Body of pancreas (tissue), 4 donors: ENCODE results near the gene ACP2. TPM values are rescaled to one million over a fixed set of nuclear protein-coding genes. Genes with fewer than 3 reads are reported as not detected.

Source experiments
- ATAC-seq: fragments of 150-250 bp; one replicate; pipeline ENCODE4 v1.9.1; 2016
- DNase-seq, 4 donors: peaks; one replicate each; pipeline ENCODE4 v3.0.0-alpha.2; 2019
- H3K27ac ChIP-seq, 4 donors: fragments of 200-600 bp; sonication (generic); 1 replicate in 3 of 4; 2 replicates in 1 of 4; pipeline versions ENCODE4 v1.5.1 to v1.6.1; 2016 to 2019; ENCODE audit warnings: mild to moderate bottlenecking in 1 of 4, mixed read lengths in 1 of 4, moderate library complexity in 1 of 4
- H3K27me3 ChIP-seq, 2 donors: fragments of 200-600 bp; sonication (generic); one replicate each; pipeline ENCODE4 v1.6.0; 2016; ENCODE audit warnings: mild to moderate bottlenecking in 1 of 2
- H3K36me3 ChIP-seq, 2 donors: fragments of 200-600 bp; sonication (generic); replicated peaks in 1 of 2; 2 replicates each; pipeline ENCODE4 v1.5.1; 2016; ENCODE audit warnings: low read depth in 2 of 2; ENCODE audit not compliant: insufficient read depth in 1 of 2
- H3K4me1 ChIP-seq: fragments of 200-600 bp; sonication (generic); one replicate; pipeline ENCODE4 v1.6.0; 2016
- H3K4me3 ChIP-seq, 2 donors: fragments of 200-600 bp; sonication (generic); 1 replicate in 1 of 2; 2 replicates in 1 of 2; pipeline ENCODE4 v1.5.1; 2016 to 2019
- H3K9me3 ChIP-seq, 3 donors: fragments of 200-600 bp; sonication (generic); 1 replicate in 2 of 3; 2 replicates in 1 of 3; pipeline ENCODE4 v1.5.1; 2016
- POLR2A ChIP-seq, 3 donors: fragments of 450-650 bp; IDR thresholded peaks; one replicate each; pipeline ENCODE4 v1.6.1; 2016; ENCODE audit warnings: antibody characterized with exemption in 3 of 3, mild to moderate bottlenecking in 2 of 3
- WGBS, 2 donors: methylation state at CpG; one replicate each; pipeline ENCODE4 v1.1.5; 2017; 5-methylcytosine and 5-hydroxymethylcytosine counted together
- intact Hi-C: fragments of 100-400 bp; cut with DNase I; formaldehyde crosslinking; loops from one replicate; pipeline ENCODE4 v1.15.1; 2023
- total RNA-seq, 2 donors: library from RNA; depleted of rRNA; stranded (reverse); fragments of >200 nt; gene quantifications; one replicate each; pipeline ENCODE4 v1.1.0, GENCODE V29; 2016
- TF ChIP-seq, protein P1 (sequence below), 7 experiments: fragments of 450-650 bp in 4 of 7; fragments of 200-600 bp in 3 of 7; sonication (generic) in 3 of 7; IDR thresholded peaks; one replicate each; pipeline ENCODE4 v1.5.1; 2016 to 2019; ENCODE audit warnings: antibody characterized with exemption in 7 of 7

Gene ACP2
- total RNA-seq, 2 donors from 2014 or later: 31.6 to 43.1 TPM

- intact Hi-C loops: no loop called here
- peak; percentile 82 to 91 (median 87) for DNase-seq
- Histone ChIP-seq H3K4me1 (peaks cover 35% of the 10 kb centered on the region), H3K36me3 (peaks cover 0 to 2% of the 10 kb centered on the region in 2 donors), H3K27me3 (no peaks in the 10 kb centered on the region), H3K9me3 (no peaks in the 10 kb centered on the region), H3K27ac (peak within 1 kb of the TSS; percentile 88 to 98 (median 94)), H3K4me3 (peak within 1 kb of the TSS; percentile 74 to 85)
- TF ChIP-seq POLR2A (IDR thresholded peaks at IDR 0.05): peak; percentile 45 to 81 (median 73)
- TF ChIP-seq, protein P1, sequence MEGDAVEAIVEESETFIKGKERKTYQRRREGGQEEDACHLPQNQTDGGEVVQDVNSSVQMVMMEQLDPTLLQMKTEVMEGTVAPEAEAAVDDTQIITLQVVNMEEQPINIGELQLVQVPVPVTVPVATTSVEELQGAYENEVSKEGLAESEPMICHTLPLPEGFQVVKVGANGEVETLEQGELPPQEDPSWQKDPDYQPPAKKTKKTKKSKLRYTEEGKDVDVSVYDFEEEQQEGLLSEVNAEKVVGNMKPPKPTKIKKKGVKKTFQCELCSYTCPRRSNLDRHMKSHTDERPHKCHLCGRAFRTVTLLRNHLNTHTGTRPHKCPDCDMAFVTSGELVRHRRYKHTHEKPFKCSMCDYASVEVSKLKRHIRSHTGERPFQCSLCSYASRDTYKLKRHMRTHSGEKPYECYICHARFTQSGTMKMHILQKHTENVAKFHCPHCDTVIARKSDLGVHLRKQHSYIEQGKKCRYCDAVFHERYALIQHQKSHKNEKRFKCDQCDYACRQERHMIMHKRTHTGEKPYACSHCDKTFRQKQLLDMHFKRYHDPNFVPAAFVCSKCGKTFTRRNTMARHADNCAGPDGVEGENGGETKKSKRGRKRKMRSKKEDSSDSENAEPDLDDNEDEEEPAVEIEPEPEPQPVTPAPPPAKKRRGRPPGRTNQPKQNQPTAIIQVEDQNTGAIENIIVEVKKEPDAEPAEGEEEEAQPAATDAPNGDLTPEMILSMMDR (IDR thresholded peaks at IDR 0.05): peak in 1 of 7 experiments; percentile 20
- peak; percentile 88 for ATAC-seq
- WGBS, 2 donors: 0% methylated on average over 30 of the region's 57 CpGs; no CpG with 5 or more reads in 1 of the 2 donors
Measured at GRCh38 chr11:47269829-47270305, 21.3 kb upstream of the ACP2 start, which contains the start of gene MADD. Gene MADD, plus strand, starts transcription at chr11:47270133.

DNA sequence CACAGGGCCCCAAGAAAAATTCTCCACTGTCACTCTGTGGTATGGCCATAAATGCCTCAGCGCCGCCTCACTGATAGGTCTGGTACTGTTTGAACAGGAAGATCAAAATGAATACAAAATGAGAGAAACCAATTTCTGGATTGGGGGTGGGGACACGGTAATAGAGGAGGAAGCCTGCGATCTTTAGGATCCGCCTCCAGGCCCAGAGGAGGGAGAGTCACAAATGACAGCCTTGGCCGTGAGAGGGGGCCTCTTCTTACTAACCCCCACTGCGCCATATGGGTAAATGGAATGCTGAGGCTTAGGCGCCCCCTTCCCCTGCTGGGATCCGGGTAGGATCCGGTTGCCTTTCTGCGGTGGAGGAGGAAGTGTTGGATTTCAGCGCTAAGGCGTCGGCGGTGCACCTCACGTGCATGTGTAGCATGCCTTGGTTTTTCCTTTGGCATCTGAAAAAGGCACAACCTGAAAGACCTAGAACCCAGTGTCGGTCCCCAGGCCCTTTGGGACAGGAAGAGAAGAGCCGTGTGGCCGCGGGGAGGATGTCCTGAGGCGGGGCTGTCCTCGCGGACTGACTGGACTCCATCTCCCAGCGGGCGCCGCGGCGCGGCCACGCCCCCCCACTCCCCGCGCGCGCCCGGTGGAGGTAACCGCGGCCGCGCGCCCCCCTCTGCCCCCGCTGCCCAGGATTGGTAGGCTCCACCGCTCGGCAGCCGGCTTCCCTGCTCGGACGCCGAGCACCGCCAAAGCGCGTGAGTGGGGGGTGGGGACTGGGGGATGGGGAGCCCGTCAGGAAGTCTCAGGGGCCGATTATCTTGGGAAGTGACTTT, 20.6 kb upstream of the ACP2 start:
- Histone ChIP-seq H3K9me3 (no peaks in the 10 kb centered on the region), H3K4me1 (peaks cover 35% of the 10 kb centered on the region), H3K27ac (peak overlapping the region; percentile 88 to 98 (median 94)), H3K27me3 (no peaks in the 10 kb centered on the region), H3K4me3 (peak overlapping the region; percentile 74 to 85), H3K36me3 (peaks cover 0 to 2% of the 10 kb centered on the region in 2 donors)
- ATAC-seq: peak; percentile 88
- 6 to 30% methylated on average over 11 to 43 of the region's 52 CpGs for WGBS, 2 donors
- DNase-seq: peak; percentile 90 to 94 (median 92)
- intact Hi-C loops: no loop called here
- TF ChIP-seq, protein P1 (IDR thresholded peaks at IDR 0.05): peak in 3 of 7 experiments; percentile 23 to 32 (median 26)
- peak in 1 of 3 donors; percentile 57 for TF ChIP-seq POLR2A (IDR thresholded peaks at IDR 0.05)

- WGBS, 2 donors: 52 to 63% methylated on average over 11 to 13 of the region's 13 CpGs
Measured at GRCh38 chr11:47268448-47269001, 19.9 kb upstream of the ACP2 start.

DNA sequence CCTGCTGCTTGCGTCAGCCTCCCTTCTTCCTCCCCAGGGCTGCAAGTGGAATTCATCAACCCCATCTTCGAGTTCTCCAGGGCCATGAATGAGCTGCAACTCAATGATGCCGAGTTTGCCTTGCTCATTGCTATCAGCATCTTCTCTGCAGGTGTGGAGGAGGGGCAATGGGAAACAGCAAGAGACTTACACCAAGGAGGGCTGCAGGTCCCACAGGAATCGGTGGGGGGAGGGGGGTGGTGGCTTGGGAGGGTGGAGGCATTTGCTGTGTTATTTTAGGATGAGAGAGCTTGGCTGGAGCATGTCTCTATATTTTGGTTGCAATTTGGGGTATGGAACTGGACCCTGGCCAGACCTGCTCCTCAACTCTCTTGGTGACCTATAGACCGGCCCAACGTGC, 19.3 kb upstream of the ACP2 start:
- DNase-seq: no peak
- peaks cover 35% of the 10 kb centered on the region for H3K4me1 ChIP-seq
- TF ChIP-seq, protein P1 (IDR thresholded peaks at IDR 0.05): no peak
- no peak for TF ChIP-seq POLR2A (IDR thresholded peaks at IDR 0.05)

More at GRCh38 chr11:47268448-47269001, 19.9 kb upstream of the ACP2 start:
- peaks cover 35% of the 10 kb centered on the region for H3K4me1 ChIP-seq
- H3K27ac ChIP-seq: peak overlapping the region; percentile 88 to 98 (median 94)
- no peak overlapping the region for H3K4me3 ChIP-seq
- intact Hi-C loops: no loop called here
- TF ChIP-seq POLR2A (IDR thresholded peaks at IDR 0.05): no peak
- TF ChIP-seq, protein P1 (IDR thresholded peaks at IDR 0.05): no peak
- ATAC-seq: no peak
- H3K27me3 ChIP-seq: no peaks in the 10 kb centered on the region
- DNase-seq: no peak
- no peaks in the 10 kb centered on the region for H3K9me3 ChIP-seq
- H3K36me3 ChIP-seq: no peaks in the 10 kb centered on the region

More for the DNA sequence above, 19.3 kb upstream of the ACP2 start:
- WGBS, 2 donors: 68 to 72% methylated on average over 6 of the region's 6 CpGs
- Histone ChIP-seq H3K27ac (peak overlapping the region in 3 of 4 donors; percentile 88 to 98 (median 93)), H3K27me3 (no peaks in the 10 kb centered on the region), H3K4me3 (no peak overlapping the region), H3K36me3 (no peaks in the 10 kb centered on the region), H3K9me3 (no peaks in the 10 kb centered on the region)
- intact Hi-C loops: no loop called here
- no peak for ATAC-seq
